Measurements from ENCODE around the gene DBH.
"Not testable (repeated sequence)": the region's sequence is repeated elsewhere in the genome, so short reads cannot be mapped to it uniquely, and the experiment has no call there.

The DBH gene

DNA sequence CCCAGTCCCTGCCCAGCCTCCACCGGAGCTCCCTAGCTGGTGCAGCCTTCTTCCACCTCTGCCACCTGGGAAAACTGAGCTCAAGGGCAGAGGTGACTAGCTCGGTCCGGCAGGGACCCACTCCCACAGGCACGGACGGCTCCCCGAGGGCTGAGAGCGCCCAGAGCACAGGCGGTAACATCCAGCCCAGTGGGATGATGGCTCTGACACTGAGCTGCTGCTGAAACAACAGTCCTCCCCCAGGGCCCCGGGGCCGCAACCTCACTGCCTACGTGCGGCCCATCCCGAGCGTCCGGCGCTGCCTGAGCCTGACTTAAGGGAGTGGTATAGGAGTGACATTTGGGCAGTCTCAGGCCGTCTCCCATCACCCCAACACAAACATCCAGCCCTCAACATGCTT, 30.7 kb upstream of the DBH start:
- no peak for DNase-seq

- DNase-seq = no peak
Observed at GRCh38 chr9:133605856-133606707, 30.1 kb upstream of the DBH start.

- DNase-seq = no peak
Observed at GRCh38 chr9:133606708-133607025, 29.5 kb upstream of the DBH start.

- DNase-seq = no peak
Observed at GRCh38 chr9:133607381-133607780, 28.8 kb upstream of the DBH start.

DNA sequence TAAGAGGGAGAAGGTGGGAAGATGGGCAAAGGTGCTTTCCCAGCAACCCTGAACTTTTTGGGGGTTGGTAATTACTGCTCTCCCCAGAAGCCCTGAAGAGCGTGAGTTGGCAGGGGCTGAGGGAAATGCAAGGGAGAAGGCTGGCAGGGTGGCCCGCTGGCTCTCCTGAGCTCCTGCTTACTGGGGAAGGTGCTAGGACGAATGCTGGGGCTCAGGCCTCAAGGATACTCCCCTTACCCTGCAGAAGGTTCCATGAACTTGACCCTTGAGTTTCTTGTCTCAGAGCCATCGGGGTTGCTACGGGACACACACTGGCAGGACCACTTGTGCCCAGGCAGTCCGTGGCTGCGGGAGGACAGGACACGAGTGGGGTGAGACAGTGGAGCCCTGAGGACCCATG, 28.2 kb upstream of the DBH start:
- DNase-seq = no peak

GRCh38 chr9:133608382-133608781, 27.8 kb upstream of the DBH start:
- DNase-seq = no peak

DNA sequence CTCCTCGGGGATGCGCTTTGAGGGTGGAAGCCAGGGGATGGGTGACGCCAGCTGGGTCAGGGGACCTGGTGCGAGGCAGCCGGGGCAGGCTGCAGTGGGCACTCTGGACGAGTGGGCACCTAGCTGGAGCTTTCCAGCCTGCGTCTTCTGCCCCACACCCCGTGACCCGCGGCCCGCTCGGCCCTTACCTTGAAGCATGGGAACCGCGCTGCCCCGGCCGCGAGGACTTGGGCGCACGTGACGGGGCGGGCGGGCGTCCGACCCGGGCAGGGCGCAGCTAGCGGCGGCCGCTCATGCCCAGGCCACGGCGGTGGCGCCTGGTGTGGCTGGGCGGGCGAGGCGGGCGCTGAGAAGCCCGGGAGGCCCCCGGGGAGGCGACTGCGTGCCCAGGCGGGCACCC, 27.3 kb upstream of the DBH start:
- DNase-seq = no peak

- DNase-seq = peak; percentile 59
Observed at GRCh38 chr9:133609311-133610098, 26.7 kb upstream of the DBH start, which contains the start of gene FAM163B. TSS of gene FAM163B (minus strand) at chr9:133609389. CDS start at chr9:133580223, 29,166 bp downstream.

DNA sequence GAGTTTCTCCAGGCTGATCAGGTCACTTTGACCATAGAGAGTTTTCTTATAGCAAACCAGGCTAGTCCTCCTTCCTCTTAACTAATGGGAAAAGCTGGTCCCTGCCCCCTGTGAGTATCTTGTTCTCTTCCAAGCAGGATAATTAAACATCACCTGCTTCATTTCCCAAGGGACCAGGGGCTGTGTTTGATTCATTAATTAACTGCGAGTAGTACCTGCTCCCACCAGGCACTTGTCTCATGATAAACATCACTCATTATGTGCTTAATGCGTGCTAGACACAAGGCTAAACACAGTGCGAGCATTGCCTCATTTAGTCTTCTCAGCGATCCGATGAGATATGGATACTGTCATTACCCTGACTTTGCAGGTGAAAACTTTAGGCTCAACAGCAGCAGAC, 25.3 kb upstream of the DBH start:
- DNase-seq = no peak

- DNase-seq = no peak
Observed at GRCh38 chr9:133612051-133612450, 24.1 kb upstream of the DBH start.

DNA sequence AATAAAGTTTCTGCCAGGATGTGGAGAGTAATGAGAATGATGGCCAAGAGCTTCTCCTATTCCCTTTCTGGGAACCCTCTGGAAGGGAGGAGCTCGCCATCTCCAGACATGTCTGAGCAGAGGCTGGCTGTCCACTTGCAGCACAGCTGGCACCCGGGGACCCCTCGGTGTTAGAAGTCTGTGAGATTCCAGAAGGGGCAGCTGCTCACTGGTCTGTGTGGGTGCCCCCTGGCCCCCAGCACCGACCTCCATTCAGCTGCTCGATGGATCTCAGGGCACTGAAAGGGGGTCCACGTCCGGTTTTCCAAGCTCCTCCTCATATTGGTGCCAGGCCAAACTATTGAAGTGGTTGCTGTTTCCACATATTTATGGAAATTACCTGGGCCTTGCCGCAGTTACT, 23.3 kb upstream of the DBH start:
- no peak for DNase-seq

DNA sequence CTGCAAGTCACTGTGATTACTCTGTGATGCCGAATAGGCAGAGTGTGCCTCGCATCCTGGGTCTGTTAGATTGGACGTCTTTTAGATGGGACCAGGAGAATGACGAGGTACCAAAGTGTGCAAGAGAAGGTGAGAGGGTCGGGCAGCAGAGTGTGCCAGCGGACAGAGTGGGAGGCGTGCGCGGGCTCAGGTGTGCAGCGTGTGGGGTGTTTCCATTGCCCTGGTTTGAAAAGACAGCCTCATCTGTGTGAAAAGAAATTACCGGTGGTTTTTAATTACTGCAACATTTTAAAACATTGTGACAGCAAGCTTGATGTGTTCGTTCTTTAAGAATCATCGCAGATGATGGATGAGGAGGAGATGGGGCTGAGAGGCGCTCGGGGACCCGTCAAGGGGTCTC, 22.7 kb upstream of the DBH start:
- no peak for DNase-seq

GRCh38 chr9:133614056-133614455, 22.1 kb upstream of the DBH start:
- no peak for DNase-seq

- no peak for DNase-seq
Observed at GRCh38 chr9:133614678-133615077, 21.5 kb upstream of the DBH start.

GRCh38 chr9:133615186-133615585, 21.0 kb upstream of the DBH start:
- DNase-seq = no peak

GRCh38 chr9:133615606-133616188, 20.5 kb upstream of the DBH start:
- no peak for DNase-seq

GRCh38 chr9:133616643-133617405, 19.3 kb upstream of the DBH start:
- no peak for DNase-seq

DNA sequence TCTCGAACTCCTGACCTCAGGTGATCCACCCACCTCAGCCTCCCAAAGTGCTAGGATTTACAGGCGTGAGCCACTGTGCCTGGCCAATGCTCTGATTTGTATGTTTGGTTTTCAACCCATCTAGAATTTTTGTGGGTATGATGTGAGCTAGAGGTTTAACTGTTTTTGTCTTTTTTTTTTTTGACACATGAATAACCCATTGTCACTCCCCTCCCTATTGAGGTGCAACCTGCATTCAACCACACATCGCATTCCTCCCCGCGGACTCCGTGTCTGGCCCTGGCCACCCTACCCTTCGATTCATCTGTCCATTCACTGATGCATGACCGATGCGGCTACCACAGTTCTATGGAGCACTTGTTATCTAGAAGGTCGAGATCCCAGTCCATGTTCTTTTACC, 17.4 kb upstream of the DBH start:
- no peak for DNase-seq

- peak; percentile 13 for DNase-seq
Observed at GRCh38 chr9:133619791-133620190, 16.4 kb upstream of the DBH start.

DNA sequence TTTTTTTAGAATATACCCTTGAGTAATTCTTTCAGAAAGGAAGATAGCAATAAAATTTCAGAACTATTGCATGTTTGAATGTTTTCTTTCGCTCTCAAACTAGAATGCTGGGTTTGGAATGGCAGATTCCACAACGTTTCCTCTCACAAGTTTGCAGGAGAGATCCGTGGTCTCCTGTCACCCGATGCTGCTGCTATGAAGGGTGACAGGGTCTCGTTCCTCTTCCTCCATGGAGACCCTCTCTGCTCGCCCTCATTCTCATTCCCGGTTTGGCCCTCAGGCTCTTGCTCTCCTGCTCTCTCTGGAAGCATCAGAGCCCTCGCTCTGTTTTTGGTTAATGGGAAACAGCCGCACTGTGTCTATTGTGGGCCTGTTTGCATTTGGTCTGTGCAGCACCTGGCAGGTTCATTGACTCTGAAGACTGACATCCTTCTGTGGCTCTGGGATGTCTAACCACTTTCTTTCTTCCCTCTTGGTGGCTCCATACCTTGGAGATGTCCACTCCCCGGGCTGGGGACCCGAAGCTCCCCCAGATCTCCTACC, 14.4 kb upstream of the DBH start:
- no peak for DNase-seq

GRCh38 chr9:133622555-133622954, 13.6 kb upstream of the DBH start:
- DNase-seq = no peak

GRCh38 chr9:133626008-133626407, 10.2 kb upstream of the DBH start:
- not testable (repeated sequence) for DNase-seq

DNA sequence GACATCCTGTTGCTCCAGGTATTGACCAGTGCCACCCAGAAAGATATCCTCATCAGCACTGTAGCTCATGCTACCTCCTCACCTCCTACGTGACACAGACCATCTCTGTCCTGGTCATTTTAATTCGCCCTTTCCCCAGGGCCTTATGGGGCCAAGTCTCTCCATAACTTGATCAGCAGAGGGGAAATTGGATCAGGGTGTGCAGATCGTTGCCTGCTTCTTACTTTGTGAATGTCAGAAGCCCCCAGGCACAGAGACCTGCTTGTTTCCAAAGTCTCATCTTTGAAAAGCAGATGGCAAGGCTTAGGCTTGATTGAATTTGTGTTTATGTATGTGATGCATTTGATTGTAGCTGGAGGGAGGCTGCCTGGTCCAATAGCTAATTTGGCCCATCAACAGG, 8.8 kb upstream of the DBH start:
- DNase-seq = no peak
